ENCODE data around the gene BCL2L12. TPM values are rescaled to one million over a fixed set of nuclear protein-coding genes. Genes with fewer than 3 reads are reported as not detected.

BCL2L12 gene
- total RNA-seq, 1 experiment from 2014 or later = 93.9 TPM

GRCh38 chr19:49646586-49646985 lies 19.1 kb upstream of the BCL2L12 start:
- H2AFZ ChIP-seq (ENCODE audit: low read depth, low read length, poor library complexity, severe bottlenecking) = no peak overlapping the region
- no TSS peak for BruUV-seq (replicated peaks)
- TF ChIP-seq REST (IDR thresholded peaks at IDR 0.05; ENCODE audit: low read depth) (no peak), EZH2phosphoT487 (IDR thresholded peaks at IDR 0.05; ENCODE audit: borderline replicate concordance) (no peak), RAD21 (IDR thresholded peaks at IDR 0.05; ENCODE audit: low read depth) (no peak), POLR2AphosphoS5 (IDR thresholded peaks at IDR 0.05; ENCODE audit: low read depth, low read length) (no peak), MAX (IDR thresholded peaks at IDR 0.05) (no peak), ATF3 (IDR thresholded peaks at IDR 0.05) (no peak), ZNF274 (IDR thresholded peaks at IDR 0.05; ENCODE audit: low read depth, low read length) (no peak), CTCF (IDR thresholded peaks at IDR 0.05 in 2 of 3, conservative IDR thresholded peaks at IDR 0.05 in 1 of 3; ENCODE audit: borderline replicate concordance in 1 of 3, insufficient read depth in 1 of 3, low read depth in 2 of 3, low read length in 2 of 3) (no peak), SRF (IDR thresholded peaks at IDR 0.05; ENCODE audit: low read depth) (no peak), YY1 (IDR thresholded peaks at IDR 0.05; ENCODE audit: extremely low read depth, insufficient replicate concordance, low read depth, low read length) (no peak), ZBTB33 (IDR thresholded peaks at IDR 0.05; ENCODE audit: extremely low read depth, insufficient replicate concordance, low read length) (no peak), FOSL1 (IDR thresholded peaks at IDR 0.05; ENCODE audit: low read depth) (no peak), SIN3A (IDR thresholded peaks at IDR 0.05; ENCODE audit: low read depth) (no peak)
- no peak overlapping the region for H3K9ac ChIP-seq (ENCODE audit: low read length)
- ATAC-seq (no peak), DNase-seq (ENCODE audit: low read depth, low spot score) (no peak)
- H3K79me2 ChIP-seq (ENCODE audit: insufficient read depth, low read length) = peaks cover 76% of the 10 kb centered on the region
- ChIA-PET RAD21 (ENCODE audit: low non-redundant PET in 1 of 2, low total read pairs in 2 of 2, uncharacterized antibody in 2 of 2, unreplicated experiment in 2 of 2) (no interaction called here), CTCF (no interaction called here), POLR2A (interaction anchor here (1.6 kb wide), 1 partner anchor 30 kb away, joined by 3 read pairs; no protein-coding TSS in a partner anchor)
- H3K4me1 ChIP-seq (ENCODE audit: control insufficient read depth in 1 of 2, insufficient read depth in 2 of 2, low read length in 2 of 2) = peaks cover 6 to 12% of the 10 kb centered on the region in 2 experiments
- H4K20me1 ChIP-seq (ENCODE audit: insufficient read depth) = no peaks in the 10 kb centered on the region
- H3K9me2 ChIP-seq (ENCODE audit: insufficient read depth) = no peaks in the 10 kb centered on the region
- H3K27ac ChIP-seq (ENCODE audit: low read depth, low read length) = no peak overlapping the region
- intact Hi-C loops (cut with micrococcal nuclease) = no loop called here
- no peaks in the 10 kb centered on the region for H3K27me3 ChIP-seq (ENCODE audit: insufficient read depth, low read length)
- H3K9me3 ChIP-seq (ENCODE audit: control insufficient read depth in 1 of 2, insufficient read depth in 1 of 2, low read depth in 1 of 2, low read length in 2 of 2) = no peaks in the 10 kb centered on the region
- H3K36me3 ChIP-seq (ENCODE audit: control insufficient read depth in 1 of 2, insufficient read depth in 2 of 2, low read length in 2 of 2) = peaks cover 23 to 32% of the 10 kb centered on the region in 2 experiments; a peak in 3 of 4 replicates
- H3K4me2 ChIP-seq (ENCODE audit: low read length) = no peak overlapping the region
- H3K4me3 ChIP-seq (replicated peaks in 1 of 2; ENCODE audit: low read depth in 1 of 2, low read length in 2 of 2) = no peak overlapping the region
